ENCODE results near the gene LRP2BP. TPM values are rescaled to one million over a fixed set of nuclear protein-coding genes. Genes with fewer than 3 reads are reported as not detected.

The LRP2BP gene
- total and polyA plus RNA-seq, 2 of the 13 experiments (the other 11 are each of a cell fraction or from before 2014, with no cell fraction given): 0.22 to 0.29 TPM

- peak; percentile 92; the same call in 1 of the 2 replicates for TF ChIP-seq ZBTB34 (CRISPR knock-in tag; IDR thresholded peaks at IDR 0.05)
- TF ChIP-seq EP300 (IDR thresholded peaks at IDR 0.05; ENCODE audit: low read depth in 2 of 2, low read length in 2 of 2): peak in 1 of 2 experiments; percentile 65; a peak in 1 of 4 replicates
- peak; percentile 64; the same call in 1 of the 2 replicates for TF ChIP-seq EP300 (CRISPR knock-in tag; IDR thresholded peaks at IDR 0.05; ENCODE audit: borderline replicate concordance)
- TF ChIP-seq ZNF800 (CRISPR knock-in tag; IDR thresholded peaks at IDR 0.05): no peak
- TF ChIP-seq RXRB (CRISPR knock-in tag; IDR thresholded peaks at IDR 0.05; ENCODE audit: borderline replicate concordance): peak; percentile 61; the same call in 1 of the 2 replicates
- TF ChIP-seq SYNCRIP (IDR thresholded peaks at IDR 0.05; ENCODE audit: insufficient read depth, low read depth, low read length): no peak
- TF ChIP-seq MIER2 (CRISPR knock-in tag; IDR thresholded peaks at IDR 0.05): 0 out of 2 replicates have a peak, but pooled peaks have one; percentile 41
- no peak for TF ChIP-seq ZNF225 (CRISPR knock-in tag; IDR thresholded peaks at IDR 0.05)
- peak; percentile 29; the same call in 1 of the 2 replicates for TF ChIP-seq NFIC (IDR thresholded peaks at IDR 0.05; ENCODE audit: low read length)
- no peak for TF ChIP-seq ZC3H13 (CRISPR knock-in tag; IDR thresholded peaks at IDR 0.05)
- 0 out of 2 replicates have a peak, but pooled peaks have one; percentile 21 for TF ChIP-seq ZFX (CRISPR knock-in tag; IDR thresholded peaks at IDR 0.05; ENCODE audit: low read depth)
- peak; percentile 38; the same call in 1 of the 2 replicates for TF ChIP-seq RARA (CRISPR knock-in tag; IDR thresholded peaks at IDR 0.05)
- TF ChIP-seq ATF2 (CRISPR knock-in tag; IDR thresholded peaks at IDR 0.05): 0 out of 2 replicates have a peak, but pooled peaks have one; percentile 41
- TF ChIP-seq ZMYM3 (CRISPR knock-in tag; IDR thresholded peaks at IDR 0.05): 0 out of 2 replicates have a peak, but pooled peaks have one; percentile 17
- 0 out of 2 replicates have a peak, but pooled peaks have one; percentile 19 for TF ChIP-seq REPIN1 (CRISPR knock-in tag; IDR thresholded peaks at IDR 0.05; ENCODE audit: borderline replicate concordance, low read depth)
- no peak for TF ChIP-seq RAD51 (IDR thresholded peaks at IDR 0.05; ENCODE audit: borderline replicate concordance)
- TF ChIP-seq ZNF460 (CRISPR knock-in tag; IDR thresholded peaks at IDR 0.05; ENCODE audit: borderline replicate concordance): peak; percentile 57; the same call in 1 of the 2 replicates
- TF ChIP-seq, protein P1, sequence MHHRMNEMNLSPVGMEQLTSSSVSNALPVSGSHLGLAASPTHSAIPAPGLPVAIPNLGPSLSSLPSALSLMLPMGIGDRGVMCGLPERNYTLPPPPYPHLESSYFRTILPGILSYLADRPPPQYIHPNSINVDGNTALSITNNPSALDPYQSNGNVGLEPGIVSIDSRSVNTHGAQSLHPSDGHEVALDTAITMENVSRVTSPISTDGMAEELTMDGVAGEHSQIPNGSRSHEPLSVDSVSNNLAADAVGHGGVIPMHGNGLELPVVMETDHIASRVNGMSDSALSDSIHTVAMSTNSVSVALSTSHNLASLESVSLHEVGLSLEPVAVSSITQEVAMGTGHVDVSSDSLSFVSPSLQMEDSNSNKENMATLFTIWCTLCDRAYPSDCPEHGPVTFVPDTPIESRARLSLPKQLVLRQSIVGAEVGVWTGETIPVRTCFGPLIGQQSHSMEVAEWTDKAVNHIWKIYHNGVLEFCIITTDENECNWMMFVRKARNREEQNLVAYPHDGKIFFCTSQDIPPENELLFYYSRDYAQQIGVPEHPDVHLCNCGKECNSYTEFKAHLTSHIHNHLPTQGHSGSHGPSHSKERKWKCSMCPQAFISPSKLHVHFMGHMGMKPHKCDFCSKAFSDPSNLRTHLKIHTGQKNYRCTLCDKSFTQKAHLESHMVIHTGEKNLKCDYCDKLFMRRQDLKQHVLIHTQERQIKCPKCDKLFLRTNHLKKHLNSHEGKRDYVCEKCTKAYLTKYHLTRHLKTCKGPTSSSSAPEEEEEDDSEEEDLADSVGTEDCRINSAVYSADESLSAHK (CRISPR knock-in tag; IDR thresholded peaks at IDR 0.05; ENCODE audit: borderline replicate concordance): no peak
- TF ChIP-seq, protein P2, sequence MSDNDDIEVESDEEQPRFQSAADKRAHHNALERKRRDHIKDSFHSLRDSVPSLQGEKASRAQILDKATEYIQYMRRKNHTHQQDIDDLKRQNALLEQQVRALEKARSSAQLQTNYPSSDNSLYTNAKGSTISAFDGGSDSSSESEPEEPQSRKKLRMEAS (IDR thresholded peaks at IDR 0.05): no peak
- TF ChIP-seq CEBPB (IDR thresholded peaks at IDR 0.05; ENCODE audit: borderline replicate concordance, low read depth, low read length): peak; percentile 94
- TF ChIP-seq SP1 (IDR thresholded peaks at IDR 0.05): no peak
- no peak for TF ChIP-seq SP1 (CRISPR knock-in tag; IDR thresholded peaks at IDR 0.05)
- peak; percentile 75; the same call in 1 of the 2 replicates for TF ChIP-seq FOXJ3 (CRISPR knock-in tag; IDR thresholded peaks at IDR 0.05; ENCODE audit: borderline replicate concordance)
- TF ChIP-seq FOXO1 (CRISPR knock-in tag; IDR thresholded peaks at IDR 0.05): peak; percentile 73
Measured at GRCh38 chr4:185380320-185380719, 15.4 kb downstream of the LRP2BP start (continued).

Measured in HepG2 (cell line).